HG03442 (cell line): Measurements from ENCODE around the gene DUSP12.
A peak's percentile ranks its signal among the peaks of the same experiment; 100 is the strongest.
"Not testable (repeated sequence)": the region's sequence is repeated elsewhere in the genome, so short reads cannot be mapped to it uniquely, and the experiment has no call there.

ENCODE experiments used
- ATAC-seq: cut with Tn5 transposase; IDR thresholded peaks from one replicate; pipeline ENCODE4 v1.9.1; 2021; ENCODE audit warnings: mild to moderate bottlenecking, moderate library complexity; ENCODE audit not compliant: unreplicated experiment

The DUSP12 gene, protein sequence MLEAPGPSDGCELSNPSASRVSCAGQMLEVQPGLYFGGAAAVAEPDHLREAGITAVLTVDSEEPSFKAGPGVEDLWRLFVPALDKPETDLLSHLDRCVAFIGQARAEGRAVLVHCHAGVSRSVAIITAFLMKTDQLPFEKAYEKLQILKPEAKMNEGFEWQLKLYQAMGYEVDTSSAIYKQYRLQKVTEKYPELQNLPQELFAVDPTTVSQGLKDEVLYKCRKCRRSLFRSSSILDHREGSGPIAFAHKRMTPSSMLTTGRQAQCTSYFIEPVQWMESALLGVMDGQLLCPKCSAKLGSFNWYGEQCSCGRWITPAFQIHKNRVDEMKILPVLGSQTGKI

DNA sequence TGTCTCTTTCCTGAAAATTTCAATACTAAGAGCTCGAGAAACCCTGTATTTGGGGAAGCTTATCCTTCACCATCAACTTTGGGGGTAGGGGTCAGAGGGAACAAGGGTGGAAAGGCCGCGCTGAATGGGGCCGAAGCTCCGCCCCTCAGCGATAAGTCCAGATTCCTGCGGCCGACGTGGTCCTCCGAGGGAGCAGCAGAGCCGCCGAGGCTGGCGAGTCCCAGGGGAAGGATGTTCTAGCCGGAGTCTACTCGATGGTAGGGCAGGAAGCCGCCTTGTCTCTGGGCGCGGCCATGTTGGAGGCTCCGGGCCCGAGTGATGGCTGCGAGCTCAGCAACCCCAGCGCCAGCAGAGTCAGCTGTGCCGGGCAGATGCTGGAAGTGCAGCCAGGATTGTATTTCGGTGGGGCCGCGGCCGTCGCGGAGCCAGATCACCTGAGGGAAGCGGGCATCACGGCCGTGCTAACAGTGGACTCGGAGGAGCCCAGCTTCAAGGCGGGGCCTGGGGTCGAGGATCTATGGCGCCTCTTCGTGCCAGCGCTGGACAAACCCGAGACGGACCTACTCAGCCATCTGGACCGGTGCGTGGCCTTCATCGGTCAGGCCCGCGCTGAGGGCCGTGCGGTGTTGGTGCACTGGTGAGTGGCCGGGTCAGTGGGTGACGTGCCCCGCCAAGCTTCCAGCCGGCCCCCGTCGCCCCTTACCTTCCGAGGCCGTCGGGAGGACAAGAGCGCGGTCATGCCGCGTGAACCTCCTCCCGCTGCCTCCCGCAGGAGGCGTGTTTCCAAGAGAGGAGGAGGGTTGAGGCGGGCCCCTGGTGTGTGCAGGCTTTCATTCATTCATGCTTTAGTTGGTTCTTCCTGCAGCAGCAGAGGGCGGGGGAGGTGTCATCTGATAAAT lies at the start of gene DUSP12:
Gene DUSP12, plus strand, starts transcription at position 278 of the 899 bp plus-strand sequence. Its CDS starts 16 bp downstream, at position 294.
- peak; percentile 94 for ATAC-seq

DNA sequence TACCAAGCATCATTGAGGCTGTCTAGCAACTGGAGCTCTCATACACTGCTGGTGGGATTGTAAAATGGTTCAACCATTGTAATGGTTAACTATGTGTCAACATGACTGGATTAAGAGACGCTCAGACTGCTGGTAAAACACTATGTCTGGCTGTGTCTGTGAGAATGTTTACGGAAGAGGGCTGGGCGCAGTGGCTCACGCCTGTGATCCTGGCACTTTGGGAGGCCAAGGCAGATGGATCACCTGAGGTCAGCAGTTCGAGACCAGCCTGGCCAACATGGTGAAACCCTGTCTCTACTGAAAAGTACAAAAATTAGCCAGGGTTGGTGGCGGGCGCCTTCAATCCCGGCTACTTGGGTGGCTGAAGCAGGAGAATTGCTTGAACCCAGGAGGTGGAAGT lies 47.3 kb upstream of the DUSP12 start:
- no peak for ATAC-seq

GRCh38 chr1:161705537-161705936 lies 44.0 kb upstream of the DUSP12 start:
- no peak for ATAC-seq

DNA sequence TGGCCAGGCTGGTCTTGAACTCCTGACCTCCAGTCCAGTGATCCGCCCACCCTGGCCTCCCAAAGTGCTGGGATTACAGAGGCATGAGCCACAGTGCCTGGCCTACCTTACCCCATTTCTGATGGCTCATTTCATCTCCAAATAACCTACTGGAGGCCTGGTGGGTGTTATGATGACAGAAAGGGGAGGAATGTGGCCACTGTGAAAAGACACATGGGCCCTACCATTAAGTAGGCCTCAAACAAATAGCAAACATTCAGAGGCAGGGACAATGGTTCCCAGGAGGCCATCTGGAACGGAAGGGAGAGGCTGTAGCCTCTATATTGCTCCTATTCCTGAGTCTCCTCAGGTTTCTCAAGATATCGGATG lies 43.5 kb upstream of the DUSP12 start:
- no peak for ATAC-seq

DNA sequence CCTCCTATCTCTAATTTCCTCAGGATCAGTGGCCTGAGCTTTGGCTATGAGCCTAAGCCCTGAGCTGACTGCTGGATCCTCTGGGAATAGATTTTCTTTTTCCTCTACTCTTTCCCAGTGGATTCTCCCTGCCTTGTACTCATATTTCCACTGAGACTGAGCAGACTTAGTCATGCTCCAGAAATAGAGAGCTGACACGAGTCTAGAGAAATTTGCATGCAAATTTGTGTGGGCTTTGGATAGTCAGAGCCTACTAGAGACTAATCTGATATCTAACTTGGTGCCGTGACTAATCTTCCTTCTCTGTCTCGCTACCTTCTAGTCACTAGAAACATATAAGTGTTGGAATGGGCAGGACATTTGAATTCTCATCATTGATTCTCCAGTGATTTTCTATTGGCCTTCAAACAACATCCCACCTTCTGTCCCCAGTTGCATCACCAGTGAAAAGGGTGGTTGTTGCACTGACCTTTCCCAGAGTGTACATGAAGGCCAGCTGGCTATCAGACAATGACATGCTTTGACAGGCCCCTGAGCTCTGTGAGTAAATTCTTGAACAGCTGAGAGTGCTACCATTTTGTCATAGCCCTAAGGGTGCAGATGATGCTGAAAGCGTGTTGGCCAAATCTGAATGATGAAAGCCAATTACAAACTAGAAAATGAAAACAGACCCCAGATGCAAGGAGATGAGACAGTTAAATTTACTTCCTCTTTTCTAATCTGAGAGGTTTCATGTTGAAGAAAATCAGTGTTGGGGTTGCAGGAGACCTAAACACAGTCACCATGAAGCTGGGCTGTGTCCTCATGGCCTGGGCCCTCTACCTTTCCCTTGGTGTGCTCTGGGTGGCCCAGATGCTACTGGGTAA lies 42.9 kb upstream of the DUSP12 start, which contains the start of gene FCRLA:
Gene FCRLA, plus strand, starts transcription at position 748 of the 866 bp plus-strand sequence. Its CDS starts 36 bp downstream, at position 784.
- ATAC-seq = peak; percentile 60

- ATAC-seq = no peak
Observed at GRCh38 chr1:161707503-161707902, 42.1 kb upstream of the DUSP12 start.

GRCh38 chr1:161709373-161709772 lies 40.2 kb upstream of the DUSP12 start:
- no peak for ATAC-seq

GRCh38 chr1:161710560-161710959 lies 39.0 kb upstream of the DUSP12 start:
- ATAC-seq = no peak

DNA sequence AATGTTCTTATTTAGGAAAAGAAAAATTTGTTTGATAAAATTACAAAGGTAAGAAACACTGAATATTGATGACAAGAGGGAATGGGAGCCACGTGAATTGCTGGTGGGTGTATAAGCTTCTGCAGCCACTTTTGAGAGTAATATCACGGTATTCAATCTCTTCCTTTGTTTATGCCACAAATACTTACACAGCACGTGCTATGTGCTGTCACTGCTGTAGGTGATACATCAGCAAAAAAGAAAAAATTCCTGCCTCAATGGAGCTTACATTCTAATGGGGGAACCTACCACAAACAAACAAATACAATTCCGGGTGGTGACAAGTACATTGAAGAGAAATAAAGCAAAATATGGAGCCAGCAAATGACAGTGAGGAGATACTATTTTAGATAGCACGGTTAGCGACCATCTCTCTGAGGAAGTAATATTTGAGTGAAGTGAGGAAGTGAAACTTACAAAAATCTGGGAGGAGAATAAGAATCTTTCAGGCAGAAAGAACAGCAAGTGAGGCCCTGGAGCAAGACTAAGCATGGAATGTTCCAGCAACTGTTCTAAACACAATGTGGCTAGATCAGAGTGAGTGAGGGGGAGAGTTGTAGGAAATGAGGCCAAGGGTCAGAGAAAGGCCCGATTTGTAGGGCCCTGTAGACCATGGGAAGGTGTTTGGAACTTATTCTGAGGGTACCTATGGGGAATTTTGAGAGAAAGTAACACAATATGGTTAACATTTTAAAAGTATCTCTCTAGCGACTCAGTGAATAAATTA lies 30.8 kb upstream of the DUSP12 start:
- ATAC-seq = peak; percentile 57

- peak; percentile 37 for ATAC-seq
Observed at GRCh38 chr1:161719325-161719611, 30.3 kb upstream of the DUSP12 start.

DNA sequence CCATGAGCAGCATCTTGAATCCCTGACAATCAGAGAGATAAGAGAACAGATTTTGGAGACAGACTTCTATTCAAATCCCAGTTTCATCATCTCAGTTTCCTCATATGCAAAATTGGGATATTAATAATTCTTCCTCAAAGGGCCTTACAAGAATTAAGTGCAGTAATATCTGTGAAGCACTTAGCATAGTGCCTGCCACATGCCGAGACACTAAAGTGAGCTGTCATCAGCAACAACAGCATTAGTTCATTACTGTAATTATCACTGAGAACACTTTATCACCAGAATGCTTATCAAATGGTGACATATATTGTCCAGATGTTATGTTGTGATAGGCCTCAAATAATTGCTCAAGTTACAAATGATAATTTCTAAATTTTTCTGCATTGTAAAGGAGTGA lies 29.2 kb upstream of the DUSP12 start:
- no peak for ATAC-seq

GRCh38 chr1:161720956-161721737 lies 28.4 kb upstream of the DUSP12 start, which contains the start of gene FCRLB:
Gene FCRLB, plus strand, starts transcription at chr1:161721544. Its CDS starts 1,129 bp downstream, at chr1:161722673.
- ATAC-seq = no peak

DNA sequence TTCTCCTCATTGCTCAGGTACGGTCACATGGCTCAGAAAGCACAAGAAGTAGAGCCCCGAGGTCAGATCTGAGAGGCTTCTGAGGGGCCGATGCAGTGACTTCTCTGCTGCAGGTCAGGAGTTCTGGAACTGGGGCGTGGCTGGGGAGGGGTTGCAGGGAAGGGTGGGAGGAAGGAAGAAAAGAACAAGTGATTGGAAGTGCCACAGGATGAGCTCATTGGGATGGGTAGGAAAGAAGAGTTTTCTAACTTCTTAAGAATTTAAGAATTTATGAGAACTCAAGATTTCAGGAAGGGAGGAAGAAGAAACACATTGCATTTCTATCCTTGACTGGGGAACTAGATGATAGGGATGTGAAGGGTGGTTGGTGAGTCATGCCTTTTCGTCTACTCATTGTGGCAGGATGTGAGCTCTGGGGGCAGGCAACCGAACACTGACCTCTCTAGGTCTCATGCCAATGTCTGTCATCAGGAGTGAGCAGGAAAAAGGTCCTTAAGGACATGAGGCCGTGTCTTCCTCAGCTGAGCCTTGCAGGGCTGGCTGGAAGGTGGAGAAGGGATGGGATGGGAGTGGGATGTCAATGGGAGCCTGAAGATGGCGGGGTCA lies 27.7 kb upstream of the DUSP12 start:
- ATAC-seq = no peak

GRCh38 chr1:161722406-161722805 lies 27.2 kb upstream of the DUSP12 start:
- ATAC-seq = no peak

DNA sequence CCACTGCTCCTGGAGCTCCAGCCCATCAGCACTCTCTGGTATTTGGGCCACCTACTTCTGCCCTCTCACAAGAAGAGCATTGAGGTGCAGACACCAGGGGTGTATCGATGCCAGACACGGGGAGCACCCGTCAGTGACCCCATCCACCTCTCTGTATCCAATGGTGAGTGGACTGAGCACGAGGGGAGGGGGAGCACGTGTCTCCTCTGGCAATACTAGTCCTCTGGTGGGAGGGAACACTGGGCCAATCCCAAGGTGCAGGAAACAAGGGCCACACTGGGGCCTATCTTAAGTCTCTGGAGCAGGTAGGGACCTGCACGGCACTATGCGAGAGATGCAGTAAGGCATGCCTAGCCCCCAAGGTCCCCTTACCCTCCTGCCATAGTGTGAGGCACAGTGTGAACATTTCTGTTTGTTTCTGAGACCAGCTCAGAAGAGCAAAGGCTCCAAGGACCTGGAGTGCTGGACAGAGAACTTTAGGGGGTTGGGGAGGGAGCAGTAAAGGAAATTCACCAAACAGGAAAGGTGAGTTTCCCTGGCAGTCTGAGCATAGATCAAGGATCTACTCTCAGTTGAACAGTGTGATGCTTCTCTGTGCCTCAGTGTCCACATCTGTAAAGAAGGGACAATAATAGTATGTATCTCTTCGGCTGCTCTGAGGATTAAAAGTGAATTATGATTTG lies 26.0 kb upstream of the DUSP12 start:
- ATAC-seq = no peak

DNA sequence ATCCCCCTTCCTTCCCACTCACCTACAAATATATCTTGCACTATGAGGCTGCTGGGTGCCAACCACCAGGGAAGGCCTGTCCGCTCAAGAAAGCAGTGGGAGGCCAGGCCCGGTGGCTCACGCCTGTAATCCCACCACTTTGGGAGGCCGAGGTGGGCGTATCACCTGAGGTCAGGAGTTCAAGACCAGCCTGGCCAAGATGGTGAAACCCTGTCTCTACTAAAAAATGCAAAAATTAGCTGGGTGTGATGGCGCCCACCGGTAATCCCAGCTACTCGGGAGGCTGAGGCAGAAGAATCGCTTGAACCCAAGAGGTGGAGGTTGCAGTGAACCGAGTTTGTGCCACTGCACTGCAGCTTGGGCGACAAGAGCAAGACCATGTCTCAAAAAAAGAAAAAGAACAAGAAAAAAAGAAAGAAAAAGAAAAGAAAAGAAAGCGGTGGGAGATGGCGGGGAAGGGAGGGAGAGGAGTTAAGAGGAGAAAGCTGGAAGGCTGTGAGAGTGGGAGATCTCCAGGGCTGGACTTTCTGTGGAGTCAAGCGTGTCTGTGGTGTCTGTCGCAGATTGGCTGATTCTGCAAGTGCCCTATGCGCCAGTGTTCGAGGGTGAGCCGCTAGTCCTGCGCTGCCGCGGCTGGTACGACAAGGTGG lies 24.2 kb upstream of the DUSP12 start:
- ATAC-seq = not testable (repeated sequence)

DNA sequence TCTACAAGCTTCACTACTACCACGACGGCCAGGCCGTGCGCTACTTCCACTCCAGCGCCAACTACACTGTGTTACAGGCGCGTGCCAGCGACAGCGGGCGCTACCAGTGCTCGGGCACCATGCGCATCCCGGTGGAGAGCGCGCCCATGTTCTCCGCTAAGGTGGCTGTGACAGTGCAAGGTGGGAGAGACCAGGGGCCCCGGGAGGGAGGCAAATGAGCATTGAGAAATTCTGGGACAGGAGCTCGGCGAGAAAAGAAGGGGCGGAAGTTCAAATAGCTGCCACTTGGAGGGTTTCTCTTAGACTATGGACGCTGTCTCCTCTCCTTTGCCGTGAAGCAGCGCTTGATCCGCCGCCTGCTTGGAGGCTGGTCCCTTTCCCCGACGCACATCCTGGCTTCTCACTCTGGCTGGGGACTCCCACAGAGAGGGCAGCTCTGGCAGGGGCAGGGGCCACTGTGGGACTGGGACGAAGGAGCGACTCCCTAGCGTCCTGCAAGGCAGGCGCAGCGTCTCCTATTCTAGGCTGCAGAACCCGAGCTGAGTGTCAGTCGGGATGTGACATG lies 23.6 kb upstream of the DUSP12 start:
- peak; percentile 16 for ATAC-seq
